Brain pericyte (primary cell): ENCODE measurements around the gene EFCAB9.

Source experiments
- DNase-seq: peaks from one replicate; pipeline ENCODE4 v3.0.0-alpha.2; 2012; ENCODE audit warnings: low read depth, low spot score

Gene EFCAB9

GRCh38 chr5:172165465-172165864, 28.5 kb upstream of the EFCAB9 start:
- DNase-seq: no peak

GRCh38 chr5:172166030-172166826, 27.7 kb upstream of the EFCAB9 start:
- DNase-seq: no peak

- DNase-seq: no peak
Observed at GRCh38 chr5:172167895-172168294, 26.1 kb upstream of the EFCAB9 start.

GRCh38 chr5:172168311-172168710, 25.7 kb upstream of the EFCAB9 start:
- DNase-seq: no peak

- no peak for DNase-seq
Observed at GRCh38 chr5:172169216-172169615, 24.8 kb upstream of the EFCAB9 start.

GRCh38 chr5:172170251-172170701, 23.7 kb upstream of the EFCAB9 start:
- no peak for DNase-seq

- DNase-seq: no peak
Observed at GRCh38 chr5:172171118-172171517, 22.9 kb upstream of the EFCAB9 start.

- DNase-seq: no peak
Observed at GRCh38 chr5:172172912-172173563, 20.9 kb upstream of the EFCAB9 start.

- no peak for DNase-seq
Observed at GRCh38 chr5:172173564-172174153, 20.3 kb upstream of the EFCAB9 start.

GRCh38 chr5:172175263-172175719, 18.7 kb upstream of the EFCAB9 start:
- DNase-seq: no peak

GRCh38 chr5:172177176-172177575, 16.8 kb upstream of the EFCAB9 start:
- no peak for DNase-seq

- no peak for DNase-seq
Observed at GRCh38 chr5:172178301-172178987, 15.5 kb upstream of the EFCAB9 start.

- no peak for DNase-seq
Observed at GRCh38 chr5:172178991-172179989, 14.7 kb upstream of the EFCAB9 start.

GRCh38 chr5:172180936-172181335, 13.0 kb upstream of the EFCAB9 start:
- DNase-seq: no peak

- no peak for DNase-seq
Observed at GRCh38 chr5:172182291-172182690, 11.7 kb upstream of the EFCAB9 start.

- no peak for DNase-seq
Observed at GRCh38 chr5:172183881-172184280, 10.1 kb upstream of the EFCAB9 start.

GRCh38 chr5:172185096-172185461, 8.9 kb upstream of the EFCAB9 start:
- DNase-seq: no peak

- DNase-seq: no peak
Observed at GRCh38 chr5:172186114-172186695, 7.8 kb upstream of the EFCAB9 start.

- no peak for DNase-seq
Observed at GRCh38 chr5:172187118-172188032, 6.6 kb upstream of the EFCAB9 start.
